HG03196 (cell line): ENCODE measurements around the gene KCNA1.

Experiments used
- ATAC-seq: cut with Tn5 transposase; IDR thresholded peaks from one replicate; pipeline ENCODE4 v1.9.1; 2021; ENCODE audit not compliant: unreplicated experiment

Gene KCNA1

GRCh38 chr12:4910502-4911315, 1.0 kb downstream of the KCNA1 start:
- no peak for ATAC-seq

DNA sequence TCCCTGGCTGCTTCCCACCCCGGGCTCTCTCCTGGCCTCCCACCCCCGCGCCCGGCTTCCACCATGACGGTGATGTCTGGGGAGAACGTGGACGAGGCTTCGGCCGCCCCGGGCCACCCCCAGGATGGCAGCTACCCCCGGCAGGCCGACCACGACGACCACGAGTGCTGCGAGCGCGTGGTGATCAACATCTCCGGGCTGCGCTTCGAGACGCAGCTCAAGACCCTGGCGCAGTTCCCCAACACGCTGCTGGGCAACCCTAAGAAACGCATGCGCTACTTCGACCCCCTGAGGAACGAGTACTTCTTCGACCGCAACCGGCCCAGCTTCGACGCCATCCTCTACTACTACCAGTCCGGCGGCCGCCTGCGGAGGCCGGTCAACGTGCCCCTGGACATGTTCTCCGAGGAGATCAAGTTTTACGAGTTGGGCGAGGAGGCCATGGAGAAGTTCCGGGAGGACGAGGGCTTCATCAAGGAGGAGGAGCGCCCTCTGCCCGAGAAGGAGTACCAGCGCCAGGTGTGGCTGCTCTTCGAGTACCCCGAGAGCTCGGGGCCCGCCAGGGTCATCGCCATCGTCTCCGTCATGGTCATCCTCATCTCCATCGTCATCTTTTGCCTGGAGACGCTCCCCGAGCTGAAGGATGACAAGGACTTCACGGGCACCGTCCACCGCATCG, 1.8 kb downstream of the KCNA1 start:
- no peak for ATAC-seq

DNA sequence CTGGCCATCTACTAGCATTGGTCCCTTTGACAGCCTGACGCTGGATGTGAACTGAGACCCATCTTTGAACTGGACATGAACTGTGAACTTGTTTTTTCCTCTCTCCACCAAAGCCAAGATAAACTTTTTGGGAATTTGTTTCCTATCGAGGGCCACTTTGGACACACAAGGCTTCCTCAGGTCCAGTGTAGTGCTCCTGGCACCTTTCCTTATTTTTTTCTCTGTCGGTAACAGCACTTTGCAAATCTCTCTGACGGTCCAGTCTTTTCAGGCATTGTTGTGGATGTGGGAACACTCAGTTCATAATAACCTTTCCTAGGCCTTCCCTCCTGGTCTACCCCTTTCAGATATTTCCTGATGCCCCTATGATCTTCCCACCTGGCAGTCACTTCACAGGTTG, 5.0 kb downstream of the KCNA1 start:
- ATAC-seq, result no peak

- no peak for ATAC-seq
Observed at GRCh38 chr12:4915752-4916151, 6.0 kb downstream of the KCNA1 start.

DNA sequence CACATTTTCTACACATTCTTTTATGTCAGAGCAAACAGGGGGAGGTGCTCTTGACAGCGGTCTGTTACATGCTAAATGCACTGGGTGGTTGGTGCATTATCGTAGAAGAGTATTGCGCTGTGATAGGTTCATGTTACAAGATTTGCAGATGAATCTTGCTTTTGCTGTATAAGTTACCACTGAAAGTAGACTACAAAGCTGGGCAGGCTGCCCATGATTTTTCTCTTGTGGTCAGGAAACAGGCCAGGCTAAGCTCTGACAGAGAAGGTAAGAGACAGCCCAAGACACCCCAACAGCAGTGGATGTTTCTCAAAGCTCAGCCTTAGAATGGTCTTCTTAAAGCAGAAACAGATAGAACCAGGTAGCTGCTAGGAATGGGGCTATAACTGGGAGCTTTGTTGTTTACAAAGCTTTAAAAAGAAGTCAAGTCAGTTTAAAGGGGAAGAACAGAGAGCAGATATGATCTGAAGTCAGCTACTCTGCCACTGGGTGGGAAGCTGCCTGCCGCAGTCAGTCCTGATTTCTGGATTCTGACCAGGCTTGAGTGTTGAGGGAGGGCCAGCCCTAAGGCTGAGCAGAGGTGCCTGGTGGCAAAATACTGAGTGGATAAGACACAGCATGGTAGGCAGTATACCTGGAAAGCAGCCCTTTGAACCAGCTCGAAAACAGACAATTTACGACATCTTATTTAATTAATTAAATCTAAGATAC, 9.4 kb downstream of the KCNA1 start:
- ATAC-seq, result no peak

GRCh38 chr12:4932576-4932975, 22.9 kb downstream of the KCNA1 start:
- ATAC-seq, result no peak

DNA sequence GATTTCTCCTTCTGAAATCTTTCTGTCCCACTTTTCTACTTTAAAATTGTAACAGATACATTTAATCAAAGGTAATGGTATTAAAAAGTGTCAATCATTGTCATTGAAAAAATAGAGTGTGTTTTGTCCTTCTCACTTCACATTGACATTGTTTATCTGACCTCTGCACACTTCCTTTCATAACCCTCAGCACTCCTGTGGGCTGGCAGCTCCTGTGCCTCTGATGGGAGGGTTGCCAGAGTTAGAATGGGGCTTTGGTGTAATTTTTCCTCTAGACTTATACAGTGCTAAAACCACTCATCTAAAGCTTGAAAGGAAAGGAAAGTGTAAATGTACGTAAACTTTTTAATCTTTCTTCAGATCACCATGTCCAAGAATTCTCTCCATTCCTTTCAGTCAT, 23.7 kb downstream of the KCNA1 start:
- ATAC-seq, result no peak

DNA sequence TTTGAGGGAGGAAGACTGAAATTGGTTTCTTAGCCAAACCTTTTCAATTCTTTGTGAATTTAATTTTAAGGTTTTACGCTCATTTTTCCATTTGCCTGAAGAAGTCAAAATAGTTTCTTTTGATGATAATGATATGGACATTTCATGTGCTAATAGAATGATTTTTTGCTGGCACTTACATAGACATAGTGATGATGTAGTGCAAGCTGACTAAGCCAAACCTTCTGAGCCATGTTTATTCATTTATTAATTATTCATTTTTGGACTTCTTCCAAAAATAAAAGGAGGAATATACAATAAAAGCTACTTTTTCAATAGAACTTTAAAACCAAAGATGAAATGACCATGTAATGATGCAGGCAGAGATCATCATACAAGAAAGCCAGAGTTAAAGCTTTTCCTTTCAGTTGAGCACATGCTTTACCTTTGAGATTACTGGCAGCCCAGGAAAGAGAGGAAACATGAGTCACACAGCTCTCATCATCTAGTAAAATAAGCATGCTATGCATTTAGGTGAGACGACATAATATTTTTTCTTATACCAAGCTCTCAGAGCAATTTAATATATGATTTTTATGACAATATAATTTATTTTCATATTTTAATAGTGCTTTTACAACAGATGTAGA, 24.8 kb downstream of the KCNA1 start:
- no peak for ATAC-seq

GRCh38 chr12:4938900-4939299, 29.2 kb downstream of the KCNA1 start:
- no peak for ATAC-seq

DNA sequence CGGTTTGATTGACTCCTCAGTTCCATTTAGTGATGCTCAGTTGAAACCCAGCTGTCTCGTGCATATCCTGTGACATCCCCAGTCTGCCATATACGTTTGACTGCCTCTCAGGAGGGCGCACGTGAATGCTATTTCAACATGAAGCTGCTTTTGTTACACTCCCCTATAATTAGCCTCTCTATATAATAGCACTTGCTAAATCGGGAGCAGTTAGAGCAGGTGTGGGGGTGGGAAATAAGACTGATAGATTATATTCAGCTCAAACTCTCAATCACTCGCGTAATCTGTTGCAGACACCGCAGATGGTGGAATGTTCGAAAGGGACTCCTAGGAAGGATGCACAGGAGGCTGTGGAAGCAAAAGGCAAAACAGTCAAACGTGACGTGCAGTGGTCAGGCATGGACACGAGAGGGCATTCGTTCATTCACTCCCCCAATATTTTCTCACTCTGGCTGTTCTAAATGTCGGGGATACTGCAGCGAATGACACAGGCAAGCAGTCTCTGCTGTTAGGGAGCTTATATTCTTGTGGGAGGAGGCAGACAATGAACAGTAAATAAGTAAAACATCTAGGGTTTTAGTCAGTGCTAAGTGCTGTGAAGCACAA, 29.8 kb downstream of the KCNA1 start:
- no peak for ATAC-seq

DNA sequence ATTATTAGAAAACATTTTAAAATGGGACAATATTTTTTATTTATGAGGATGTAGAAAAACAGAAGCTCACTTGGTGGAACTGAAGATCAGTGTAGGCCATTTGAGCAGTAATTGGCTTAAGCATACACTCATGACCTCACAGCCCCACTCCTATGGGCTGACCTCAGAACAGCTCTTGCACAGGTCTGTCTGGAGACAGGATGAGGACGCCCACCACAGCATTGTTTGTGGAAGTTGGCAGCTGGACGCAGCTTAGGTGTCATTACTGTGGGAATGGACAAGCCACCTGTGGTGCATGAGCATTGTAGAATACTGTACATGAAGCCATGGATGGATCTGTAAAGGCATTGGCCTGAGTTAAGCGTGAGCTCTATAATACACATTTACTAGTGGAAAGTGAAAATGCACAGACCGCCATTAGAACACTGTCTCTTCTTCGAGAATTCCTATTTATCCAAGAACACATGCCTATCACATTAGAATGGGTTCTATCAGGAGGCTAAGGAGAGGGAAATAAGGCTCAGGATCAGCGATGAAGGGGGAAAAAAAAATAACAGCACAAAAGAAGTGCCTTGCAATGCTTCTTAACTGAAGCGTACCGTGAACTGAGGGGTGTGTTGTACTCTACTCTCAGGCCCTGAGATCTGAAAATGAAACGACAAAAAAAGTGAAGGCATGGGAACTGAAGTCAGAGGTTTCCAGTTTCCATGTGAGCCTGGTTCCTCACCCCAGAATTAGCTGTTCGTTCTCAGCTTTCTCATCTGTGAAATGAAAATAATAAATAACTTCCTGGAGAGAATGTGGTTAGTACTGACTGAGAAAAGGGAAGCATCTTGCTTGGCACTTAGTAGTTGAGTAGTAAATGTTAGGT, 33.6 kb downstream of the KCNA1 start:
- peak; percentile 64 for ATAC-seq

DNA sequence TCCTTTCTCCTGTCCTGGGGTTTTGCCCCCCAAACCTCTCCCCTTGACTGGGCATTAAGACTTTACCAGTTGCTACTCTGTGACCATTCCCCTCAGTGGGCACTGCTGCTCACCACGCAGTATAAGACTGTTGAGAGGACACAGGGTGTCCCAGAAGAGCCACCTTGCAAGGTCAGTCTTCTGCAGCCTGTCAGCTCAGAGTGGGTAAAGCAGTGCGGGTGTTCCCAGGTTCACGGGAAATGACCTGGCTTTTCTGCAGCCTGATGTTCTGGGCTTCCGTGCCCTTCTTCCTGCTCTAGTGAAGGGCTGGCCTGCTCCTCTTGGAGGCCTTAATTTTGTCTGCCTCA, 34.2 kb downstream of the KCNA1 start:
- ATAC-seq, result peak; percentile 14

- ATAC-seq, result no peak
Observed at GRCh38 chr12:4947253-4947652, 37.5 kb downstream of the KCNA1 start.

DNA sequence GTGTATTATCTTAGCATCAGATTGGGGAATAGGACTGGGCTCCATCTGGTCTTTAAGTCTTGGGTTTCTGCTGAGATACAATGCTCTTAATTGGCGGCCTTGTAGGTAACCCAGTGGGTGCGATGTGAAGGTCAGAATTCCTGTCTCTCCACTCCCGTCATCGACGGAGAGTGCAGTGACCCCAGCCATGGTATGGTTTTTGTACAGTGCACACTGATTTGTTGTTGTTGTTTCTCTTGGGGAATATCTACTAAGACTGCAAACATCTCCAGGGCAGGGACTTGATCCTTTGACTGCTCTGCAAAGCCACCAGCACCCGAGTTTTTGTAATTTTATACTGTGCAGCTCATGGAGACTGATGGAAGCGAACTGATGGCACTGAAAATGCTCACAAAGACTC, 41.4 kb downstream of the KCNA1 start:
- no peak for ATAC-seq

DNA sequence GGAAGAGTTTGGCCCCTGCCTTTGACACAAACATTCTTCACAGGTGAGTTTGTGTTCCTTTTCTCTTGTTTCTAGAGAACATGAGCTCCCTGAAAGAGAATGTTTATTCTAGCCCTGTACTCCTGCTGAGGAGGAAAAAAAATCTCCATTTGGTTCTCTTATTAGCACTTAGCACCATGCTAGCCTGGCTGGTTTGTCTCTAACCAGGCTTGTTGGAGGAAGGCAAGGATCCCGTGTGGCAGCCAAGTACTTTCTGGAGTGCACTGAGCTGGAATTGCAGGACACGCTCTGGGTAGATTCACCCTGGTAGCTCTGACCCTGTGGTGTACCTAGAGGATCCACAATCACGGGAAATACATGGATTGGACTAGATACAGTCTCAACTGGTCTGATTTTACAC, 41.9 kb downstream of the KCNA1 start:
- no peak for ATAC-seq

- ATAC-seq, result no peak
Observed at GRCh38 chr12:4954621-4955354, 45.1 kb downstream of the KCNA1 start.

- ATAC-seq, result no peak
Observed at GRCh38 chr12:4956054-4956453, 46.3 kb downstream of the KCNA1 start.

DNA sequence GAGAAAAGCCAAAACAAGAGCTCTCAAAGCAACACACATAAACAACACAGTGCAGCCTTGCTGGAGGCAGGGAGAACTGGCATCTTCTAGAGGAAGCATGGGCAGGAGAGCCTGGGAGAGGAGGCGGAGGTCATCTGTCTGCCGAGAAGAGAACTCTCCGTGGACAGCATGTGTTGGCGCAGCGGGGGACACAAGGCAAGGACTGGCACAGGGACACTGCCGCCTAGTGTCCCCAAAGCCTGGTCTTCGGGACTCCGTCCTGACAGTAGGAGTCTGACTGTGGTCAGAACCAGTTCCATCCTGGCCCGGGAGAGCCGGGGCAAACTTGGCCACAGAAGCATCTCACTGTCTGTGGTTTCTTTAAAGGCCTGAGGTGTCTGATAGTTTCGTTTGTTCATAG, 47.3 kb downstream of the KCNA1 start:
- no peak for ATAC-seq

DNA sequence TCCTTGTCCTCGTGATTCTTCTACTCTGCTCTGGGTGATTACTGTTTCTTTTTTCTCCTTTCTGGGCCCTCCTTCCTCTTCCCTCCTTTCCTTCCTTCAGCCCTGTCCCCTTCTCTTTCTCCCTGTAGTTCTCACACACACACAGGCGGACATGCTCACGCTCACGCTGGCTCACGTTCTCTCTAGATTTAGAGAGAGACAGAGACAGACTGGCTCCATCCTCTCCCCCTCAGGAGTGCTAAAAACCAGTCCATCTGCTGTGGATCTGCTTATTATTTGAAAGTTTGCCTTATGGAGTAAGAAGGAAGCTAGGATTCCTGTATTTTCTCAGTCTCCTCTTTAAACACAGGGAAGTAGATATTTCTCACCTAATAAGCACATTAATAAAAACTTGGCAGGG, 48.1 kb downstream of the KCNA1 start:
- no peak for ATAC-seq
